Measurements from ENCODE around the gene GREB1.

Gene GREB1

GRCh38 chr2:11651856-11652548, 118.2 kb downstream of the GREB1 start:
- H2AFZ ChIP-seq: no peak overlapping the region
- TF ChIP-seq, protein P1, sequence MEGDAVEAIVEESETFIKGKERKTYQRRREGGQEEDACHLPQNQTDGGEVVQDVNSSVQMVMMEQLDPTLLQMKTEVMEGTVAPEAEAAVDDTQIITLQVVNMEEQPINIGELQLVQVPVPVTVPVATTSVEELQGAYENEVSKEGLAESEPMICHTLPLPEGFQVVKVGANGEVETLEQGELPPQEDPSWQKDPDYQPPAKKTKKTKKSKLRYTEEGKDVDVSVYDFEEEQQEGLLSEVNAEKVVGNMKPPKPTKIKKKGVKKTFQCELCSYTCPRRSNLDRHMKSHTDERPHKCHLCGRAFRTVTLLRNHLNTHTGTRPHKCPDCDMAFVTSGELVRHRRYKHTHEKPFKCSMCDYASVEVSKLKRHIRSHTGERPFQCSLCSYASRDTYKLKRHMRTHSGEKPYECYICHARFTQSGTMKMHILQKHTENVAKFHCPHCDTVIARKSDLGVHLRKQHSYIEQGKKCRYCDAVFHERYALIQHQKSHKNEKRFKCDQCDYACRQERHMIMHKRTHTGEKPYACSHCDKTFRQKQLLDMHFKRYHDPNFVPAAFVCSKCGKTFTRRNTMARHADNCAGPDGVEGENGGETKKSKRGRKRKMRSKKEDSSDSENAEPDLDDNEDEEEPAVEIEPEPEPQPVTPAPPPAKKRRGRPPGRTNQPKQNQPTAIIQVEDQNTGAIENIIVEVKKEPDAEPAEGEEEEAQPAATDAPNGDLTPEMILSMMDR (IDR thresholded peaks at IDR 0.05): no peak
- no peaks in the 10 kb centered on the region for H3K36me3 ChIP-seq (ENCODE audit: control insufficient read depth, insufficient read depth, low read length)
- no peak overlapping the region for H3K4me3 ChIP-seq (ENCODE audit: low read depth, low read length)
- H3K27me3 ChIP-seq (ENCODE audit: control insufficient read depth, insufficient read depth, low read length): no peaks in the 10 kb centered on the region
- no peak overlapping the region for H3K27ac ChIP-seq
- no peak overlapping the region for H3K9ac ChIP-seq
- no peaks in the 10 kb centered on the region for H3K79me2 ChIP-seq
- no peaks in the 10 kb centered on the region for H3K9me3 ChIP-seq (ENCODE audit: control insufficient read depth, low read length)
- H3K4me1 ChIP-seq: no peaks in the 10 kb centered on the region
- H3K4me2 ChIP-seq (ENCODE audit: low read length): no peak overlapping the region

DNA sequence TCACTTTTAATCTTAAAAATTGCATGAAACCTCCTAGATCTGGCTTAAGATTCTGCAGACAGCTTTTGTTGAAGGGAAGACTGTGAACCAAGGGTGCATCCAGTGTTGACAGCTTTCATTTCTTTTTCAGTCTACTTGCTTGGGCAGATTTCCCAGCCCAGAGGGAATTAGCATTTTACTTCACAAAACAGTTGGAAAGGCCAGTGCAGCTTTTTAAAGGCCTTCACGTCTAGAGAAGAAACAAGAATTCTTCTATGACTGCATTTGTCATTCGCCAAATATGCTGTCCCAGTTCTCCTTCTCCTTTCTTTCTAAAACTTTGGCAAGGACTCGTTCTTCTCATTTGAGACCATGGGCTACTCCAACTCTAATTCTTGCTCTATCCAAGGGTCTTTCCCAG, 118.7 kb downstream of the GREB1 start:
- H3K9me3 ChIP-seq (ENCODE audit: control insufficient read depth, low read length): no peaks in the 10 kb centered on the region
- no peaks in the 10 kb centered on the region for H3K27me3 ChIP-seq (ENCODE audit: control insufficient read depth, insufficient read depth, low read length)
- H3K4me1 ChIP-seq: no peaks in the 10 kb centered on the region
- H3K4me2 ChIP-seq (ENCODE audit: low read length): no peak overlapping the region
- TF ChIP-seq, protein P1 (IDR thresholded peaks at IDR 0.05): no peak
- no peak overlapping the region for H3K27ac ChIP-seq
- no peak overlapping the region for H2AFZ ChIP-seq
- H3K36me3 ChIP-seq (ENCODE audit: control insufficient read depth, insufficient read depth, low read length): no peaks in the 10 kb centered on the region
- no peak overlapping the region for H3K4me3 ChIP-seq (ENCODE audit: low read depth, low read length)
- no peaks in the 10 kb centered on the region for H3K79me2 ChIP-seq
- H3K9ac ChIP-seq: no peak overlapping the region

GRCh38 chr2:11655495-11655894, 121.7 kb downstream of the GREB1 start:
- H3K9ac ChIP-seq: no peak overlapping the region
- H3K4me3 ChIP-seq (ENCODE audit: low read depth, low read length): no peak overlapping the region
- no peak overlapping the region for H3K27ac ChIP-seq
- H3K4me2 ChIP-seq (ENCODE audit: low read length): no peak overlapping the region
- no peaks in the 10 kb centered on the region for H3K36me3 ChIP-seq (ENCODE audit: control insufficient read depth, insufficient read depth, low read length)
- H3K27me3 ChIP-seq (ENCODE audit: control insufficient read depth, insufficient read depth, low read length): no peaks in the 10 kb centered on the region
- TF ChIP-seq, protein P1 (IDR thresholded peaks at IDR 0.05): no peak
- no peaks in the 10 kb centered on the region for H3K79me2 ChIP-seq
- no peaks in the 10 kb centered on the region for H3K9me3 ChIP-seq (ENCODE audit: control insufficient read depth, low read length)
- no peaks in the 10 kb centered on the region for H3K4me1 ChIP-seq
- H2AFZ ChIP-seq: no peak overlapping the region

DNA sequence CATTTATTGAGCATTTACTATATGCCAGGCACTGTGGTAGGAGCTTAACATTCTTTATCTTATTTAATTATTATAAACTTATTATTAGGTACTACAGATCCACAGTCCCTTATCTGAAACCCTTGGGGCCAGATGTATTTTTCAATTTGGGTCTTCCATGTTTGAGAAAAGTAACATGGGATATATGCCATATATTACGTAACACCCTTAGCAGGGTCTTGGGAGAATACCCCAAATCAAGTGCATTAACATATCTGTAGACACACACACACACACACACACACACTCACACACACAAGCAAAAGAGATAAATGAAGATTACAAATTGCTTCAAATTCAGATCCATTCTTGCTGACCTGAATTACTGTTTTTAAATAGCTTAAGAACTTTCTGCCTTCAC, 122.4 kb downstream of the GREB1 start:
- H3K79me2 ChIP-seq: no peaks in the 10 kb centered on the region

More for the DNA sequence above, 122.4 kb downstream of the GREB1 start:
- H2AFZ ChIP-seq: no peak overlapping the region
- no peaks in the 10 kb centered on the region for H3K4me1 ChIP-seq
- no peaks in the 10 kb centered on the region for H3K36me3 ChIP-seq (ENCODE audit: control insufficient read depth, insufficient read depth, low read length)
- no peak overlapping the region for H3K9ac ChIP-seq
- H3K9me3 ChIP-seq (ENCODE audit: control insufficient read depth, low read length): no peaks in the 10 kb centered on the region
- H3K4me2 ChIP-seq (ENCODE audit: low read length): no peak overlapping the region
- H3K4me3 ChIP-seq (ENCODE audit: low read depth, low read length): no peak overlapping the region
- H3K27me3 ChIP-seq (ENCODE audit: control insufficient read depth, insufficient read depth, low read length): no peaks in the 10 kb centered on the region
- TF ChIP-seq, protein P1 (IDR thresholded peaks at IDR 0.05): no peak
- H3K27ac ChIP-seq: no peak overlapping the region
